Smooth muscle cell (in vitro differentiated cells): ENCODE measurements around the gene TMEM150C. TPM values are rescaled to one million over a fixed set of nuclear protein-coding genes. Genes with fewer than 3 reads are reported as not detected.

Experiments
- DNase-seq: peaks from one replicate; lab custom pipeline; 2025; ENCODE audit not compliant: unreplicated experiment; lab: John Stamatoyannopoulos, UW
- H2AFZ ChIP-seq: fragments of 200-600 bp; sonication (generic); 2 replicates; pipeline ENCODE4 v1.6.0; 2016; ENCODE audit warnings: antibody characterized with exemption, low read depth, mild to moderate bottlenecking
- H3F3A ChIP-seq: fragments of 200-600 bp; sonication (generic); 2 replicates; pipeline ENCODE4 v1.6.0; 2017; ENCODE audit warnings: antibody characterized with exemption, low read depth
- H3K27ac ChIP-seq: fragments of 200-600 bp; sonication (generic); 2 replicates; pipeline ENCODE4 v1.5.1; 2016; ENCODE audit warnings: low read depth, mild to moderate bottlenecking
- H3K27me3 ChIP-seq: fragments of 200-600 bp; sonication (generic); 2 replicates; pipeline ENCODE4 v1.6.1; 2016; ENCODE audit warnings: low read depth, mild to moderate bottlenecking
- H3K36me3 ChIP-seq: fragments of 200-600 bp; sonication (generic); 2 replicates; pipeline ENCODE4 v1.5.1; 2016; ENCODE audit warnings: low read depth
- H3K4me1 ChIP-seq: fragments of 200-600 bp; sonication (generic); 2 replicates; pipeline ENCODE4 v1.5.1; 2016; ENCODE audit warnings: low read depth
- H3K4me2 ChIP-seq: fragments of 200-600 bp; sonication (generic); 2 replicates; pipeline ENCODE4 v1.6.0; 2016; ENCODE audit warnings: mild to moderate bottlenecking
- H3K4me3 ChIP-seq: fragments of 200-600 bp; sonication (generic); 2 replicates; pipeline ENCODE4 v1.5.1; 2016; ENCODE audit warnings: mild to moderate bottlenecking
- H3K79me2 ChIP-seq: fragments of 200-600 bp; sonication (generic); 2 replicates; pipeline ENCODE4 v1.6.0; 2016; ENCODE audit warnings: low read depth, mild to moderate bottlenecking
- H3K9ac ChIP-seq: fragments of 200-600 bp; sonication (generic); 2 replicates; pipeline ENCODE4 v1.6.0; 2016; ENCODE audit warnings: low read depth
- H3K9me3 ChIP-seq: fragments of 200-600 bp; sonication (generic); replicated peaks from 2 replicates; pipeline ENCODE4 v1.5.1; 2016; ENCODE audit warnings: low read depth
- H4K20me1 ChIP-seq: fragments of 200-600 bp; sonication (generic); 2 replicates; pipeline ENCODE4 v1.6.0; 2016; ENCODE audit warnings: low read depth
- CTCF ChIP-seq: fragments of 200-600 bp; sonication (generic); IDR thresholded peaks from 2 replicates; pipeline ENCODE4 v1.5.1; 2017; ENCODE audit warnings: borderline replicate concordance, mild to moderate bottlenecking, antibody characterized with exemption; ENCODE audit not compliant: insufficient read depth, poor library complexity, severe bottlenecking
- WGBS: methylation state at CpG from one replicate; pipeline ENCODE4 v1.1.7; 2016; ENCODE audit warnings: low lambda C conversion rate; 5-methylcytosine and 5-hydroxymethylcytosine counted together
- polyA plus RNA-seq: library from polyadenylated mRNA; unstranded; fragments of >200 nt; fragmentation: Nextera tagmentation; extraction: Ambion mirVana; gene quantifications from 2 replicates; pipeline ENCODE4 v1.2.1, GENCODE V29; 2016
- total RNA-seq: library from RNA; depleted of rRNA; stranded (reverse); fragments of >200 nt; gene quantifications from 2 replicates; pipeline ENCODE4 v1.2.3, GENCODE V29; 2014

Gene TMEM150C
- total and polyA plus RNA-seq, 2 experiments from 2014 or later = 0.55 to 8.0 TPM

GRCh38 chr4:82439088-82439487, 122.7 kb downstream of the TMEM150C start:
- H3K79me2 ChIP-seq = peaks cover 99% of the 10 kb centered on the region
- H3K4me1 ChIP-seq = no peaks in the 10 kb centered on the region
- no peak overlapping the region for H3K9ac ChIP-seq
- no peaks in the 10 kb centered on the region for H3F3A ChIP-seq
- no peaks in the 10 kb centered on the region for H3K9me3 ChIP-seq
- H4K20me1 ChIP-seq = peaks cover 89% of the 10 kb centered on the region
- H2AFZ ChIP-seq = no peak overlapping the region
- H3K4me3 ChIP-seq = no peak overlapping the region
- H3K4me2 ChIP-seq = no peak overlapping the region
- WGBS = 92% methylated on average over 2 of the region's 2 CpGs
- no peak overlapping the region for H3K27ac ChIP-seq
- DNase-seq = no peak
- no peaks in the 10 kb centered on the region for H3K27me3 ChIP-seq
- no peak for TF ChIP-seq CTCF
- no peaks in the 10 kb centered on the region for H3K36me3 ChIP-seq

- no peak for DNase-seq
- TF ChIP-seq CTCF = no peak
- no peaks in the 10 kb centered on the region for H3K36me3 ChIP-seq
- H3F3A ChIP-seq = no peaks in the 10 kb centered on the region
- no peaks in the 10 kb centered on the region for H3K4me1 ChIP-seq
- H3K27me3 ChIP-seq = no peaks in the 10 kb centered on the region
- H3K9ac ChIP-seq = no peak overlapping the region
- H3K9me3 ChIP-seq = no peaks in the 10 kb centered on the region
- H4K20me1 ChIP-seq = peaks cover 87% of the 10 kb centered on the region
- no peak overlapping the region for H3K4me3 ChIP-seq
- no peak overlapping the region for H3K4me2 ChIP-seq
- peaks cover 99% of the 10 kb centered on the region for H3K79me2 ChIP-seq
- 61% methylated on average over 4 of the region's 4 CpGs for WGBS
- no peak overlapping the region for H2AFZ ChIP-seq
- H3K27ac ChIP-seq = peak overlapping the region; percentile 48
These were observed 124.3 kb downstream of the TMEM150C start for GRCh38 chr4:82437285-82438005.

GRCh38 chr4:82436780-82437179, 125.0 kb downstream of the TMEM150C start:
- H4K20me1 ChIP-seq = peaks cover 88% of the 10 kb centered on the region
- no peaks in the 10 kb centered on the region for H3K36me3 ChIP-seq
- 98% methylated on average over 4 of the region's 4 CpGs for WGBS
- H3K9ac ChIP-seq = no peak overlapping the region
- H3K9me3 ChIP-seq = no peaks in the 10 kb centered on the region
- no peak overlapping the region for H3K4me3 ChIP-seq
- H3F3A ChIP-seq = peaks cover 2% of the 10 kb centered on the region
- H2AFZ ChIP-seq = no peak overlapping the region
- peak overlapping the region; percentile 48 for H3K27ac ChIP-seq
- H3K4me2 ChIP-seq = no peak overlapping the region
- peaks cover 5% of the 10 kb centered on the region for H3K4me1 ChIP-seq
- no peak for DNase-seq
- H3K27me3 ChIP-seq = no peaks in the 10 kb centered on the region
- TF ChIP-seq CTCF = no peak
- H3K79me2 ChIP-seq = peaks cover 99% of the 10 kb centered on the region

GRCh38 chr4:82436130-82436529, 125.7 kb downstream of the TMEM150C start:
- Histone ChIP-seq H3K4me1 (peaks cover 12% of the 10 kb centered on the region), H3K27ac (no peak overlapping the region), H3K9me3 (no peaks in the 10 kb centered on the region), H3K79me2 (peaks cover 99% of the 10 kb centered on the region), H3K4me3 (no peak overlapping the region), H3K4me2 (no peak overlapping the region), H3K36me3 (no peaks in the 10 kb centered on the region), H4K20me1 (peaks cover 92% of the 10 kb centered on the region), H3K27me3 (no peaks in the 10 kb centered on the region), H2AFZ (no peak overlapping the region), H3F3A (peaks cover 8% of the 10 kb centered on the region), H3K9ac (no peak overlapping the region)
- TF ChIP-seq CTCF = no peak
- 98% methylated on average over 5 of the region's 5 CpGs for WGBS
- no peak for DNase-seq
